MCF 10A (cell line): Measurements from ENCODE around the gene KLK13. TPM values are rescaled to one million over a fixed set of nuclear protein-coding genes. Genes with fewer than 3 reads are reported as not detected.

Source experiments
- BruUV-seq: library from RNA; stranded (reverse); fragments of 400-500 nt; replicated peaks from 2 replicates; lab custom pipeline; 2021; lab: Mats Ljungman, UMichigan
- CTCF ChIA-PET: fragments of 300-600 bp; sonication (Branson Sonifier 250); formaldehyde crosslinking; extraction: SDS; loops from one replicate; lab custom pipeline; 2021; ENCODE audit warnings: antibody characterized with exemption, inconsistent platforms; lab: Yijun Ruan, JAX
- POLR2A ChIA-PET: fragments of 300-600, 350-650 bp; sonication (Branson Sonifier 250); formaldehyde crosslinking; extraction: SDS; loops from one replicate; lab custom pipeline; 2020; ENCODE audit warnings: antibody characterized with exemption, inconsistent platforms; lab: Yijun Ruan, JAX
- DNase-seq: peaks from one replicate; pipeline ENCODE4 v3.0.0-alpha.2; 2018; ENCODE audit not compliant: unreplicated experiment
- H3K27ac Mint-ChIP-seq: one replicate; pipeline ENCODE4 v1.8.0; 2022; ENCODE audit warnings: mild to moderate bottlenecking, low read depth, mixed read lengths; ENCODE audit not compliant: unreplicated experiment
- H3K27me3 Mint-ChIP-seq: one replicate; pipeline ENCODE4 v1.8.0; 2022; ENCODE audit warnings: mixed read lengths; ENCODE audit not compliant: insufficient read depth, unreplicated experiment
- H3K36me3 Mint-ChIP-seq: one replicate; pipeline ENCODE4 v1.8.0; 2022; ENCODE audit warnings: mild to moderate bottlenecking, moderate library complexity, mixed read lengths; ENCODE audit not compliant: insufficient read depth, unreplicated experiment
- H3K4me1 Mint-ChIP-seq: one replicate; pipeline ENCODE4 v1.8.0; 2022; ENCODE audit warnings: mixed read lengths; ENCODE audit not compliant: insufficient read depth, unreplicated experiment
- H3K4me3 Mint-ChIP-seq: one replicate; pipeline ENCODE4 v1.8.0; 2022; ENCODE audit warnings: mild to moderate bottlenecking, moderate library complexity, mixed read lengths; ENCODE audit not compliant: unreplicated experiment
- H3K9me3 Mint-ChIP-seq: one replicate; pipeline ENCODE4 v1.8.0; 2022; ENCODE audit warnings: mixed read lengths; ENCODE audit not compliant: unreplicated experiment
- intact Hi-C: fragments of 100-400 bp; cut with micrococcal nuclease; formaldehyde crosslinking; loops from 2 replicates; pipeline ENCODE4 v1.14.1; 2022
- total RNA-seq: library from RNA; stranded (reverse); gene quantifications from 2 replicates; pipeline ENCODE4 v1.2.3, GENCODE V29; 2022
- TF ChIP-seq, protein P1 (sequence below): fragments of 200-600 bp; IDR thresholded peaks from one replicate; pipeline ENCODE4 v1.8.0; 2022; ENCODE audit warnings: antibody characterized with exemption, mild to moderate bottlenecking; ENCODE audit not compliant: unreplicated experiment

KLK13 gene
- total RNA-seq, 1 experiment from 2014 or later, result not detected

DNA sequence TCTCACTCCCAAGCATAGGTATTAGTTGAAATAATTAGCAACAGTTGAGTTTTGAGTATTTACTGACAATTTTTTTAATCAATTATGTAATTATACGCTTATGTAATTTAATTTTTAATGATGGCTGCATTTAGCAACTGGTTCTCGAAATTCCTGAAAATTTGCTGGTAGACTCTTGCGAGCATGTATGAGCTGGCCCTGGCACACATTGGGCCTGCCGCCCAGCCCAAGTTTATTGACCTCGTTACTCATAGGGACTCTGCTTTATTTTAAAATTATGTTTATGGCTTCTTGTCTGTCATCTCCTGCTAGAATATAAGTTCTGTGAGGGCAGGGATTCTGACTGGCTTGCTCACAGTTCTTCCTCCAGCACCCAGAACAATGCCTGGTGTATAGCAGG, 11.1 kb upstream of the KLK13 start:
- TF ChIP-seq, protein P1, sequence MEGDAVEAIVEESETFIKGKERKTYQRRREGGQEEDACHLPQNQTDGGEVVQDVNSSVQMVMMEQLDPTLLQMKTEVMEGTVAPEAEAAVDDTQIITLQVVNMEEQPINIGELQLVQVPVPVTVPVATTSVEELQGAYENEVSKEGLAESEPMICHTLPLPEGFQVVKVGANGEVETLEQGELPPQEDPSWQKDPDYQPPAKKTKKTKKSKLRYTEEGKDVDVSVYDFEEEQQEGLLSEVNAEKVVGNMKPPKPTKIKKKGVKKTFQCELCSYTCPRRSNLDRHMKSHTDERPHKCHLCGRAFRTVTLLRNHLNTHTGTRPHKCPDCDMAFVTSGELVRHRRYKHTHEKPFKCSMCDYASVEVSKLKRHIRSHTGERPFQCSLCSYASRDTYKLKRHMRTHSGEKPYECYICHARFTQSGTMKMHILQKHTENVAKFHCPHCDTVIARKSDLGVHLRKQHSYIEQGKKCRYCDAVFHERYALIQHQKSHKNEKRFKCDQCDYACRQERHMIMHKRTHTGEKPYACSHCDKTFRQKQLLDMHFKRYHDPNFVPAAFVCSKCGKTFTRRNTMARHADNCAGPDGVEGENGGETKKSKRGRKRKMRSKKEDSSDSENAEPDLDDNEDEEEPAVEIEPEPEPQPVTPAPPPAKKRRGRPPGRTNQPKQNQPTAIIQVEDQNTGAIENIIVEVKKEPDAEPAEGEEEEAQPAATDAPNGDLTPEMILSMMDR, result no peak
- ChIA-PET CTCF (no interaction called here), POLR2A (no interaction called here)
- Mint-ChIP-seq H3K36me3 (no peaks in the 10 kb centered on the region), H3K27me3 (no peaks in the 10 kb centered on the region), H3K27ac (no peak overlapping the region), H3K4me3 (no peak overlapping the region), H3K4me1 (no peaks in the 10 kb centered on the region), H3K9me3 (peaks cover 12% of the 10 kb centered on the region)
- DNase-seq, result no peak
- BruUV-seq, result no TSS peak
- intact Hi-C loops, result no loop called here

DNA sequence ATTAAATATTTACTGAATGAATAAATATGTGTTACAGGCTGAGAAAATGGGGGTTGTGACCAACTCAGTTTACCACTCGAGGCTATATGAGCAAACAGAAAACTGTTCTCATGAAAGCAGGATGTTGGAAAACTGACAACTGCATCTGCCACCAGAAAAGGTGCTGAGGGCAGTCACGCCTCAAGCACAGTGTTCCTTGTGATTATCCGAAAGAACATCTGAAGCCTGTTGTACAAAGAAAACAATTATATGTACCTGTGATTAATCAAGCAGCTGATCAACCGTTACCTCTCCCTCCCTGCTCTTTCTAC, 6.2 kb upstream of the KLK13 start:
- no peak overlapping the region for H3K4me3 Mint-ChIP-seq
- peaks cover 21% of the 10 kb centered on the region for H3K9me3 Mint-ChIP-seq
- TF ChIP-seq, protein P1, result no peak
- intact Hi-C loops, result no loop called here
- no peaks in the 10 kb centered on the region for H3K27me3 Mint-ChIP-seq
- POLR2A ChIA-PET, result no interaction called here
- H3K4me1 Mint-ChIP-seq, result no peaks in the 10 kb centered on the region
- no peak overlapping the region for H3K27ac Mint-ChIP-seq
- no peaks in the 10 kb centered on the region for H3K36me3 Mint-ChIP-seq
- no TSS peak for BruUV-seq
- CTCF ChIA-PET, result no interaction called here
- no peak for DNase-seq

DNA sequence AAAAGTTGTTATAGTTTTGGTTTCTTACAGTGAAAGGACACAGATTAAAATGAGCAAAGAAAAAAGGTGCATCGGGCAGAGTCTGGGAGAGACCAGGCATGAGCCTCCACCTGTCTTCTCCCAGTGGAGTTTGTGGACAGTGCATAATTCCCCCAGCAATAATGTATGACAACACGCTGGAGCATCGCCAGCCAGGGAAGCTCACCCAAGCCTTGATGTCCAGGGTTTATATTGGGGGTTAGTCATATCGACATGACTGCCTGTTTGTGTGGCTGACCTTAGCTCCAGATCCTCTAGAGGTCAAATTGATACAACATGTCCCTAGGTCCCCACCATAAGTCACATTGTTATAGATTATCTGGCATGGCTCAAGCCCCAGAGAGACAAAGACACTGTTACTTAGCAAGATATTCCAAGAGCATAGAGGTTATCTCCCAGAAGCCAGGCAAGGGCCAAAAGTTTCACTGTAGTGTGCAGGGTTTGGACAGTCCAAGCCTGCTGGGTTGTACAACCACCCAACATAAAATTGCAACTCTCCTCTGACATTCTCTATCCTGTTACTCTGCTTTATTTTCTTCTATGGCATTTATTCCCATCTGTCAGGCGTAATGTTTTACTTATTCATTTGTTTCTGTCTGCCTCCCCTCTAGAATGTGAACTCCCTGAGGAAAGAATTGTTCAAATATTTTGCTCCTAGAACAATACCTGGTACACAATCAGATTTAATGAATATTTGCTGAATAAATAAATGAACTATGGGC, 5.6 kb upstream of the KLK13 start:
- POLR2A ChIA-PET, result interaction anchor here (0.5 kb wide), 1 partner anchor 69 kb away, joined by 3 read pairs; no protein-coding TSS in a partner anchor
- Mint-ChIP-seq H3K4me3 (no peak overlapping the region), H3K4me1 (no peaks in the 10 kb centered on the region), H3K9me3 (peaks cover 21% of the 10 kb centered on the region), H3K36me3 (no peaks in the 10 kb centered on the region), H3K27ac (no peak overlapping the region), H3K27me3 (no peaks in the 10 kb centered on the region)
- BruUV-seq, result no TSS peak
- CTCF ChIA-PET, result interaction anchor here (0.6 kb wide), 2 partner anchors 26 to 30 kb away, joined by 3 read pairs; no protein-coding TSS in a partner anchor
- intact Hi-C loops, result no loop called here
- TF ChIP-seq, protein P1, result no peak
- no peak for DNase-seq

DNA sequence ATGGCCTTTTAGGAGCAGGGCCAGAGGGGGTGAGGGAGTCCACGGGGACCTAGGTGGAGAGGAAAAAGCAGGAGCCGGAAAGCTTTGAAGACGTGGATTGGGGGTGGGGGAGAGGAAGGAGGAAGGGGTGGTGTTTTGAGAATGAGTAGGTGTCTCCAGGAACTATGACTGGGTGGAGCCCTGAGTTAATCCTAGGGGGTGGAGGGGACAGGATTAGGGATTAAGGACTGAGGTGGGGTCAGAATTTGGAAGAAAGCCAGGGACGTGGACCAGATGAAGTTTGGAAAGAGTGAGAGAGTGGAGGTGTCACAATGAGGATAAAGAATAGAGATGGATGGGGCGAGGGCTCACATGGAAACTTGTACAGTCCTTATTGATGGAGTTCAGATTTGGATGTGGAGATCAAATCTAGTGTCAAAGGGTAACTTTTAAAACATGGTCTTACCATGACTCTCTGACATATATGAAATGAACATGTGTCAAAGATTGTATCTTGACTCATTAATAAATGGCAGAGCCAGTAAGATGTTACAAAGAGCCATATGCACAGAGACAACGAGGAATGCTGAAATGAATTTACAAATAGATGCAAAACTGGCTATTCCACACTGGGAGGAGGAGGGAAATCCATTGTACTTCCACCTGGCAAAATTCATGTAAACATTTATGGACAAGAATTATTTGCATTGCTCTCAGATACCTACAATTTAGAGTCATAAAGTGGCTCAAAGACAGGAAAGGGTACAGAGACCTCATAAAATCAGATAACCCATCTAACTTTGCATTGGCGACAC, 1.7 kb upstream of the KLK13 start:
- ChIA-PET POLR2A (interaction anchor here (0.7 to 1.0 kb wide), 2 partner anchors 16 to 24 kb away, joined by 3 to 4 read pairs; no protein-coding TSS in a partner anchor), CTCF (interaction anchor here (0.6 to 1.1 kb wide), 3 partner anchors 30 to 591 kb away, joined by 3 to 5 read pairs (median 3); no protein-coding TSS in a partner anchor)
- TF ChIP-seq, protein P1, result no peak
- Mint-ChIP-seq H3K27me3 (no peaks in the 10 kb centered on the region), H3K36me3 (no peaks in the 10 kb centered on the region), H3K27ac (no peak overlapping the region), H3K4me3 (no peak overlapping the region), H3K4me1 (no peaks in the 10 kb centered on the region), H3K9me3 (peaks cover 17% of the 10 kb centered on the region)
- no TSS peak for BruUV-seq
- no peak for DNase-seq
- intact Hi-C loops, result no loop called here
